HepG2 (cell line): ENCODE results near the gene TJP3.

Experiments used
- CCAR2 ChIP-seq: fragments of 200-400 bp; formaldehyde crosslinking; optimal IDR thresholded peaks from 2 replicates; pipeline ENCODE3; 2018; ENCODE audit warnings: low read depth, mild to moderate bottlenecking, low read length, moderate library complexity
- CHD2 ChIP-seq: IDR thresholded peaks from 2 replicates; pipeline ENCODE4 v1.6.1; 2011; ENCODE audit warnings: low read depth, low read length, improper control_type of control experiment
- EZH2 ChIP-seq: conservative IDR thresholded peaks from 2 replicates; pipeline ENCODE4 v1.6.1; 2012; ENCODE audit warnings: mild to moderate bottlenecking, low read depth, low read length, moderate library complexity
- FOXK1 ChIP-seq: sonication (generic); formaldehyde crosslinking; IDR thresholded peaks from 2 replicates; pipeline ENCODE4 v1.4.0; 2020; ENCODE audit warnings: low read depth, missing genetic modification reagents, borderline replicate concordance
- POLR2A ChIP-seq, 2 experiments: IDR thresholded peaks; 2 replicates each; pipeline ENCODE4 v1.6.1; 2011; ENCODE audit warnings: low read depth in 2 of 2, low read length in 2 of 2, mild to moderate bottlenecking in 1 of 2, moderate library complexity in 1 of 2; ENCODE audit not compliant: insufficient read depth in 1 of 2
- POLR2AphosphoS5 ChIP-seq: IDR thresholded peaks from 2 replicates; pipeline ENCODE4 v1.6.1; 2012; ENCODE audit warnings: low read depth, low read length
- XRCC5 ChIP-seq: fragments of 200-400 bp; formaldehyde crosslinking; optimal IDR thresholded peaks from 2 replicates; pipeline ENCODE3; 2017; ENCODE audit warnings: mild to moderate bottlenecking, low read length
- ZZZ3 ChIP-seq: sonication (generic); formaldehyde crosslinking; IDR thresholded peaks from 2 replicates; pipeline ENCODE4 v1.4.0; 2020; ENCODE audit warnings: missing genetic modification reagents, mild to moderate bottlenecking, borderline replicate concordance
- TF ChIP-seq, protein P1 (sequence below): sonication (generic); formaldehyde crosslinking; IDR thresholded peaks from 2 replicates; pipeline ENCODE4 v1.5.0; 2020; ENCODE audit warnings: mild to moderate bottlenecking, missing genetic modification reagents, moderate library complexity
- TF ChIP-seq, protein P2 (sequence below): sonication (generic); formaldehyde crosslinking; IDR thresholded peaks from 2 replicates; pipeline ENCODE4 v1.8.1; 2023; ENCODE audit warnings: mild to moderate bottlenecking, missing genetic modification reagents
- TF ChIP-seq, protein P3 (sequence below): IDR thresholded peaks from 2 replicates; pipeline ENCODE4 v1.6.1; 2016

DNA sequence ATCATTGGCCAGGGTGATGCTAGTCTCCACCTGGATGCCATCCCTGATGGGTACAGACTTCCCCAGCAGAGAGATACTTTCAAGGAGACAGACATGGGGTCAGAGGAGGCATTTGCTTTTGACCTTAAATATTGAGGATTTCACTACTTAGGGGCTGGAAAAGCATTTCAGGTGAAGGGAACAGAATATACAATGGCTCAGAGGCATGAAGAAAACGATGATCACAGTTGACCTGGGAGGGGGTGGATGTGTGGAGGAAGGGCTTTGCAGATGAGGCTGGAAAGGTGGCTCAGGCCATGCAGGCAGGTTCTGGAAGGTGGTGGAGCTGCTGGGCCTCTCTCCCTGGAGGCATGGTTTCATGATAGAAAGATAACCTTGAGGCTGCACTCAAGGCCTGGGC is 74.1 kb downstream of the TJP3 start:
- TF ChIP-seq ZZZ3, result no peak
- TF ChIP-seq XRCC5, result no peak
- TF ChIP-seq POLR2A (IDR thresholded peaks at IDR 0.05; ENCODE audit: insufficient read depth in 1 of 2, low read depth in 2 of 2, low read length in 2 of 2), result no peak
- TF ChIP-seq, protein P1, sequence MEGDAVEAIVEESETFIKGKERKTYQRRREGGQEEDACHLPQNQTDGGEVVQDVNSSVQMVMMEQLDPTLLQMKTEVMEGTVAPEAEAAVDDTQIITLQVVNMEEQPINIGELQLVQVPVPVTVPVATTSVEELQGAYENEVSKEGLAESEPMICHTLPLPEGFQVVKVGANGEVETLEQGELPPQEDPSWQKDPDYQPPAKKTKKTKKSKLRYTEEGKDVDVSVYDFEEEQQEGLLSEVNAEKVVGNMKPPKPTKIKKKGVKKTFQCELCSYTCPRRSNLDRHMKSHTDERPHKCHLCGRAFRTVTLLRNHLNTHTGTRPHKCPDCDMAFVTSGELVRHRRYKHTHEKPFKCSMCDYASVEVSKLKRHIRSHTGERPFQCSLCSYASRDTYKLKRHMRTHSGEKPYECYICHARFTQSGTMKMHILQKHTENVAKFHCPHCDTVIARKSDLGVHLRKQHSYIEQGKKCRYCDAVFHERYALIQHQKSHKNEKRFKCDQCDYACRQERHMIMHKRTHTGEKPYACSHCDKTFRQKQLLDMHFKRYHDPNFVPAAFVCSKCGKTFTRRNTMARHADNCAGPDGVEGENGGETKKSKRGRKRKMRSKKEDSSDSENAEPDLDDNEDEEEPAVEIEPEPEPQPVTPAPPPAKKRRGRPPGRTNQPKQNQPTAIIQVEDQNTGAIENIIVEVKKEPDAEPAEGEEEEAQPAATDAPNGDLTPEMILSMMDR (CRISPR knock-in tag), result no peak
- TF ChIP-seq FOXK1 (CRISPR knock-in tag), result no peak
- no peak for TF ChIP-seq CCAR2
- no peak for TF ChIP-seq EZH2
- no peak for TF ChIP-seq CHD2
- TF ChIP-seq, protein P2, sequence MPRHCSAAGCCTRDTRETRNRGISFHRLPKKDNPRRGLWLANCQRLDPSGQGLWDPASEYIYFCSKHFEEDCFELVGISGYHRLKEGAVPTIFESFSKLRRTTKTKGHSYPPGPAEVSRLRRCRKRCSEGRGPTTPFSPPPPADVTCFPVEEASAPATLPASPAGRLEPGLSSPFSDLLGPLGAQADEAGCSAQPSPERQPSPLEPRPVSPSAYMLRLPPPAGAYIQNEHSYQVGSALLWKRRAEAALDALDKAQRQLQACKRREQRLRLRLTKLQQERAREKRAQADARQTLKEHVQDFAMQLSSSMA (CRISPR knock-in tag), result no peak
- TF ChIP-seq POLR2AphosphoS5, result no peak
- TF ChIP-seq, protein P3, sequence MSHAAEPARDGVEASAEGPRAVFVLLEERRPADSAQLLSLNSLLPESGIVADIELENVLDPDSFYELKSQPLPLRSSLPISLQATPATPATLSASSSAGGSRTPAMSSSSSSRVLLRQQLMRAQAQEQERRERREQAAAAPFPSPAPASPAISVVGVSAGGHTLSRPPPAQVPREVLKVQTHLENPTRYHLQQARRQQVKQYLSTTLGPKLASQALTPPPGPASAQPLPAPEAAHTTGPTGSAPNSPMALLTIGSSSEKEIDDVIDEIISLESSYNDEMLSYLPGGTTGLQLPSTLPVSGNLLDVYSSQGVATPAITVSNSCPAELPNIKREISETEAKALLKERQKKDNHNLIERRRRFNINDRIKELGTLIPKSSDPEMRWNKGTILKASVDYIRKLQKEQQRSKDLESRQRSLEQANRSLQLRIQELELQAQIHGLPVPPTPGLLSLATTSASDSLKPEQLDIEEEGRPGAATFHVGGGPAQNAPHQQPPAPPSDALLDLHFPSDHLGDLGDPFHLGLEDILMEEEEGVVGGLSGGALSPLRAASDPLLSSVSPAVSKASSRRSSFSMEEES (CRISPR knock-in tag), result no peak
